HepG2 (cell line): Measurements from ENCODE around the gene ZDHHC16. TPM values are rescaled to one million over a fixed set of nuclear protein-coding genes. Genes with fewer than 3 reads are reported as not detected.
A peak's percentile ranks its signal among the peaks of the same experiment; 100 is the strongest.

Experiments used
- CSRNP1 ChIP-seq: sonication (generic); formaldehyde crosslinking; IDR thresholded peaks from 2 replicates; pipeline ENCODE4 v1.8.1; 2023; ENCODE audit warnings: mild to moderate bottlenecking, missing genetic modification reagents
- FOSL2 ChIP-seq: sonication (generic); formaldehyde crosslinking; IDR thresholded peaks from 2 replicates; pipeline ENCODE4 v1.4.0; 2020; ENCODE audit warnings: missing genetic modification reagents
- KAT7 ChIP-seq: IDR thresholded peaks from 2 replicates; pipeline ENCODE4 v1.6.1; 2018; ENCODE audit warnings: borderline replicate concordance, missing compliant biosample characterization
- KDM6A ChIP-seq: IDR thresholded peaks from 2 replicates; pipeline ENCODE4 v1.6.1; 2016; ENCODE audit warnings: low read depth
- PITX1 ChIP-seq: sonication (generic); formaldehyde crosslinking; IDR thresholded peaks from 2 replicates; pipeline ENCODE4 v1.5.1; 2020; ENCODE audit warnings: mild to moderate bottlenecking, missing genetic modification reagents
- RFXANK ChIP-seq: IDR thresholded peaks from 2 replicates; pipeline ENCODE4 v1.6.1; 2016
- ZNF136 ChIP-seq: sonication (generic); formaldehyde crosslinking; IDR thresholded peaks from 2 replicates; pipeline ENCODE4 v1.8.1; 2022; ENCODE audit warnings: low read depth, mild to moderate bottlenecking, moderate library complexity, missing genetic modification reagents
- ZNF142 ChIP-seq: sonication (generic); formaldehyde crosslinking; IDR thresholded peaks from 2 replicates; pipeline ENCODE4 v1.4.0; 2020; ENCODE audit warnings: missing genetic modification reagents
- ZNF235 ChIP-seq: sonication (generic); formaldehyde crosslinking; IDR thresholded peaks from 2 replicates; pipeline ENCODE4 v1.8.1; 2023; ENCODE audit warnings: mild to moderate bottlenecking, missing genetic modification reagents, borderline replicate concordance
- ZNF441 ChIP-seq: sonication (generic); formaldehyde crosslinking; IDR thresholded peaks from 2 replicates; pipeline ENCODE4 v1.7.0; 2021; ENCODE audit warnings: missing genetic modification reagents, borderline replicate concordance
- ZNF766 ChIP-seq: sonication (generic); formaldehyde crosslinking; IDR thresholded peaks from 2 replicates; pipeline ENCODE4 v1.5.0; 2020; ENCODE audit warnings: missing genetic modification reagents, borderline replicate concordance
- ZNF788 ChIP-seq: sonication (generic); formaldehyde crosslinking; IDR thresholded peaks from 2 replicates; pipeline ENCODE4 v1.5.0; 2020; ENCODE audit warnings: mild to moderate bottlenecking, missing genetic modification reagents, borderline replicate concordance
- ZSCAN29 ChIP-seq: sonication (generic); formaldehyde crosslinking; conservative IDR thresholded peaks from 2 replicates; pipeline ENCODE4 v1.4.0; 2020; ENCODE audit warnings: mild to moderate bottlenecking, missing genetic modification reagents
- ZSCAN30 ChIP-seq: sonication (generic); formaldehyde crosslinking; IDR thresholded peaks from 2 replicates; pipeline ENCODE4 v1.5.0; 2020; ENCODE audit warnings: mild to moderate bottlenecking, missing genetic modification reagents
- polyA plus RNA-seq, 8 experiments: library from polyadenylated mRNA; depleted of rRNA in 3 of 8; stranded (reverse) in 7 of 8; unstranded in 1 of 8; fragments of >200 nt; fragmentation: Illumina TruSeq in 4 of 8; extraction: Trizol in 4 of 8; gene quantifications; 2 replicates each; pipeline versions ENCODE4 v1.2.1 to v1.2.3, GENCODE V29; 2011 to 2016; ENCODE audit warnings: low read depth in 4 of 8, missing spikeins in 1 of 8, mixed read lengths in 1 of 8; ENCODE audit not compliant: insufficient read depth in 1 of 8
- total RNA-seq, 5 experiments: library from RNA; depleted of rRNA; stranded (reverse); fragments of >200 nt; fragmentation: Illumina TruSeq; extraction: Trizol; gene quantifications; 2 replicates each; pipeline ENCODE4 v1.2.3, GENCODE V29; 2016; ENCODE audit warnings: low read depth in 1 of 5
- TF ChIP-seq, protein P1 (sequence below): sonication (generic); formaldehyde crosslinking; conservative IDR thresholded peaks from 2 replicates; pipeline ENCODE4 v1.4.0; 2020; ENCODE audit warnings: missing genetic modification reagents
- TF ChIP-seq, protein P2 (sequence below): sonication (generic); formaldehyde crosslinking; IDR thresholded peaks from 2 replicates; pipeline ENCODE4 v1.9.0; 2022; ENCODE audit warnings: low read depth, missing genetic modification reagents

ZDHHC16 gene
- total and polyA plus RNA-seq, 2 of the 13 experiments (the other 11 are each of a cell fraction or from before 2014, with no cell fraction given) = 40.8 to 41.8 TPM

- TF ChIP-seq ZNF142 (CRISPR knock-in tag) (0 out of 2 replicates have a peak, but pooled peaks have one; percentile 47), ZNF235 (CRISPR knock-in tag) (no peak), FOSL2 (CRISPR knock-in tag) (peak; percentile 7; the same call in 1 of the 2 replicates), ZNF441 (CRISPR knock-in tag) (no peak; the same call in 1 of the 2 replicates), ZNF788 (CRISPR knock-in tag) (peak; percentile 52; the same call in 1 of the 2 replicates), PITX1 (CRISPR knock-in tag) (peak; percentile 93), ZNF136 (CRISPR knock-in tag) (no peak; the same call in 1 of the 2 replicates), RFXANK (CRISPR knock-in tag) (0 out of 2 replicates have a peak, but pooled peaks have one; percentile 43), ZSCAN30 (no peak), KDM6A (no peak), ZSCAN29 (CRISPR knock-in tag) (no peak), KAT7 (CRISPR knock-in tag) (peak; percentile 53; the same call in 1 of the 2 replicates), ZNF766 (CRISPR knock-in tag) (peak; percentile 68; the same call in 1 of the 2 replicates), CSRNP1 (CRISPR knock-in tag) (no peak; the same call in 1 of the 2 replicates)
- TF ChIP-seq, protein P1, sequence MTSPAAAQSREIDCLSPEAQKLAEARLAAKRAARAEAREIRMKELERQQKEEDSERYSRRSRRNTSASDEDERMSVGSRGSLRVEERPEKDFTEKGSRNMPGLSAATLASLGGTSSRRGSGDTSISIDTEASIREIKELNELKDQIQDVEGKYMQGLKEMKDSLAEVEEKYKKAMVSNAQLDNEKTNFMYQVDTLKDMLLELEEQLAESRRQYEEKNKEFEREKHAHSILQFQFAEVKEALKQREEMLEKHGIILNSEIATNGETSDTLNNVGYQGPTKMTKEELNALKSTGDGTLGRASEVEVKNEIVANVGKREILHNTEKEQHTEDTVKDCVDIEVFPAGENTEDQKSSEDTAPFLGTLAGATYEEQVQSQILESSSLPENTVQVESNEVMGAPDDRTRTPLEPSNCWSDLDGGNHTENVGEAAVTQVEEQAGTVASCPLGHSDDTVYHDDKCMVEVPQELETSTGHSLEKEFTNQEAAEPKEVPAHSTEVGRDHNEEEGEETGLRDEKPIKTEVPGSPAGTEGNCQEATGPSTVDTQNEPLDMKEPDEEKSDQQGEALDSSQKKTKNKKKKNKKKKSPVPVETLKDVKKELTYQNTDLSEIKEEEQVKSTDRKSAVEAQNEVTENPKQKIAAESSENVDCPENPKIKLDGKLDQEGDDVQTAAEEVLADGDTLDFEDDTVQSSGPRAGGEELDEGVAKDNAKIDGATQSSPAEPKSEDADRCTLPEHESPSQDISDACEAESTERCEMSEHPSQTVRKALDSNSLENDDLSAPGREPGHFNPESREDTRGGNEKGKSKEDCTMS (CRISPR knock-in tag) = no peak
- TF ChIP-seq, protein P2, sequence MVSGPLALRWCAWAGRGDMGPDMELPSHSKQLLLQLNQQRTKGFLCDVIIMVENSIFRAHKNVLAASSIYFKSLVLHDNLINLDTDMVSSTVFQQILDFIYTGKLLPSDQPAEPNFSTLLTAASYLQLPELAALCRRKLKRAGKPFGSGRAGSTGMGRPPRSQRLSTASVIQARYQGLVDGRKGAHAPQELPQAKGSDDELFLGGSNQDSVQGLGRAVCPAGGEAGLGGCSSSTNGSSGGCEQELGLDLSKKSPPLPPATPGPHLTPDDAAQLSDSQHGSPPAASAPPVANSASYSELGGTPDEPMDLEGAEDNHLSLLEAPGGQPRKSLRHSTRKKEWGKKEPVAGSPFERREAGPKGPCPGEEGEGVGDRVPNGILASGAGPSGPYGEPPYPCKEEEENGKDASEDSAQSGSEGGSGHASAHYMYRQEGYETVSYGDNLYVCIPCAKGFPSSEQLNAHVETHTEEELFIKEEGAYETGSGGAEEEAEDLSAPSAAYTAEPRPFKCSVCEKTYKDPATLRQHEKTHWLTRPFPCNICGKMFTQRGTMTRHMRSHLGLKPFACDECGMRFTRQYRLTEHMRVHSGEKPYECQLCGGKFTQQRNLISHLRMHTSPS (CRISPR knock-in tag) = no peak
Observed at GRCh38 chr10:97425964-97426775, 19.8 kb upstream of the ZDHHC16 start, which contains the start of gene PGAM1 (continued).
